ENCODE results near the gene HDAC4. TPM values are rescaled to one million over a fixed set of nuclear protein-coding genes. Genes with fewer than 3 reads are reported as not detected.

Gene HDAC4
- total and polyA plus RNA-seq, 2 of the 8 experiments (the other 6 are each of a cell fraction or from before 2014, with no cell fraction given): 15.4 to 31.5 TPM

DNA sequence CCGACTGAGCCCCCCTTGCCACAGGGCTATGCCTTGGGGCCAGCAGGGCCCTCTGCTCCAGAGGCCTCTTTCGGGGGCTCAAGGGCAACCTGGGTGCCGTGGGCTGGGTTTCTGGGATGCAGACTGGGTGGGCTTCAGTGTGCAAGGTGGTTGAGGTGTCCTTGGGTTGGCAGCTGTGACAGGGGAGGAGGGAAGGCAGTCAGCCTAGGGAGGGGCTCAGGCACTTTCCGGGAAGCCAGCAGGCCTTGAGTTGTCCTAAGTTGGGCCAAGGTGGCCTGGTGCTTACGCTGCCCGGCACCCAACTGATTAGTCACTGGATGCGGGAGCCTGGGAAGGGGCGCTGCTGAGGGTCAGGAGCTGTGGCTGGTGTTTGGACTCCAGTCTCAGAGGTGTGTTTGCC, 353.4 kb downstream of the HDAC4 start:
- no peaks in the 10 kb centered on the region for H3K4me1 ChIP-seq (replicated peaks in 1 of 4; ENCODE audit: control insufficient read depth in 3 of 4, insufficient read depth in 4 of 4, low read length in 3 of 4)
- H3K4ac ChIP-seq (replicated peaks; ENCODE audit: insufficient read length, low read depth, low read length): no peak overlapping the region
- no peaks in the 10 kb centered on the region for H3K9me3 ChIP-seq (ENCODE audit: insufficient read depth in 2 of 2, low read depth in 1 of 2, low read length in 1 of 2)
- H2BK15ac ChIP-seq (ENCODE audit: low read length): no peak overlapping the region
- FAIRE-seq (no peak), DNase-seq (ENCODE audit: low read depth in 1 of 2, low spot score in 2 of 2) (no peak)
- POLR2A ChIA-PET (ENCODE audit: partially characterized antibody): no interaction called here
- H3K4me3 ChIP-seq (ENCODE audit: extremely low read depth in 1 of 4, insufficient read depth in 2 of 4, low read depth in 3 of 4, low read length in 4 of 4): no peak overlapping the region
- H2AK5ac ChIP-seq (ENCODE audit: low read depth, low read length): no peak overlapping the region
- WGBS, 2 experiments (ENCODE audit: extremely low coverage in 1 of 2, insufficient coverage in 1 of 2, insufficient read length in 1 of 2, insufficient replicate concordance in 2 of 2, low coverage in 1 of 2, low lambda C conversion rate in 2 of 2, missing lambda C conversion rate in 1 of 2): 93% methylated on average over 8 of the region's 8 CpGs; no CpG with 5 or more reads in 1 of the 2 experiments
- H2BK5ac ChIP-seq (ENCODE audit: low read depth, low read length): no peak overlapping the region
- no peak overlapping the region for H3K4me2 ChIP-seq (ENCODE audit: insufficient read depth in 1 of 2, low read depth in 2 of 2, low read length in 2 of 2)
- H3K56ac ChIP-seq (replicated peaks; ENCODE audit: insufficient read length, low read depth, low read length): no peak overlapping the region
- H3K27ac ChIP-seq (ENCODE audit: low read depth, low read length): no peak overlapping the region
- CTCF ChIA-PET (ENCODE audit: partially characterized antibody): no interaction called here
- H4K20me1 ChIP-seq (replicated peaks in 1 of 2; ENCODE audit: control insufficient read depth in 1 of 2, insufficient read depth in 2 of 2, low read length in 2 of 2): peaks cover 0 to 2% of the 10 kb centered on the region in 2 experiments
- H4K8ac ChIP-seq (ENCODE audit: extremely low read depth, insufficient read depth, low read length): no peak overlapping the region
- H3K23ac ChIP-seq (ENCODE audit: insufficient read length): no peak overlapping the region
- H3K79me1 ChIP-seq (ENCODE audit: low read depth, low read length): no peaks in the 10 kb centered on the region
- H3K23me2 ChIP-seq (ENCODE audit: low read depth, low read length): no peaks in the 10 kb centered on the region
- H3K79me2 ChIP-seq (ENCODE audit: control insufficient read depth in 1 of 2, insufficient read depth in 2 of 2, low read length in 2 of 2): no peaks in the 10 kb centered on the region
- H3K36me3 ChIP-seq (ENCODE audit: control insufficient read depth in 2 of 4, insufficient read depth in 4 of 4, low read length in 3 of 4): peaks cover 0 to 2% (median 0%) of the 10 kb centered on the region in 4 experiments; a peak in 1 of 8 replicates
- no peak overlapping the region for H2BK120ac ChIP-seq (replicated peaks; ENCODE audit: low read depth, low read length)
- TF ChIP-seq EGR1 (IDR thresholded peaks at IDR 0.05; ENCODE audit: borderline replicate concordance, low read depth, low read length) (no peak), KDM5A (IDR thresholded peaks at IDR 0.05; ENCODE audit: low read length) (no peak), ZNF274 (IDR thresholded peaks at IDR 0.05; ENCODE audit: borderline replicate concordance, extremely low read depth, low read length) (no peak)
- H3K27me3 ChIP-seq (replicated peaks in 1 of 4; ENCODE audit: control insufficient read depth in 3 of 4, extremely low read depth in 1 of 4, insufficient read depth in 3 of 4, low read length in 3 of 4): no peaks in the 10 kb centered on the region
- no peak overlapping the region for H3K14ac ChIP-seq (ENCODE audit: insufficient read length)
- no peak overlapping the region for H2AFZ ChIP-seq (ENCODE audit: low read length)
- H3K9ac ChIP-seq (replicated peaks in 1 of 4; ENCODE audit: extremely low read depth in 1 of 4, low read depth in 3 of 4, low read length in 3 of 4): no peak overlapping the region
- no peak overlapping the region for H4K91ac ChIP-seq (replicated peaks; ENCODE audit: insufficient read length, low read length)
- H4K5ac ChIP-seq (ENCODE audit: insufficient read length, low read depth, low read length): no peak overlapping the region
- no peak overlapping the region for H2BK12ac ChIP-seq (ENCODE audit: low read depth, low read length)
- no peak overlapping the region for H2BK20ac ChIP-seq (ENCODE audit: low read length)
- H3K18ac ChIP-seq (ENCODE audit: extremely low read depth, low read length): no peak overlapping the region

All from H1 (cell line).